HepG2 (cell line): ENCODE measurements around the gene SUSD6. TPM values are rescaled to one million over a fixed set of nuclear protein-coding genes. Genes with fewer than 3 reads are reported as not detected.

Experiments
- CBX5 ChIP-seq: sonication (generic); formaldehyde crosslinking; IDR thresholded peaks from 2 replicates; pipeline ENCODE4 v1.4.0; 2020; ENCODE audit warnings: missing genetic modification reagents, borderline replicate concordance
- CCDC6 ChIP-seq: sonication (generic); formaldehyde crosslinking; IDR thresholded peaks from 2 replicates; pipeline ENCODE4 v1.8.1; 2022; ENCODE audit warnings: mild to moderate bottlenecking, missing genetic modification reagents, moderate library complexity
- CENPBD1 ChIP-seq: sonication (generic); formaldehyde crosslinking; IDR thresholded peaks from 2 replicates; pipeline ENCODE4 v1.8.0; 2022; ENCODE audit warnings: missing genetic modification reagents, low read depth, mild to moderate bottlenecking, borderline replicate concordance
- CENPT ChIP-seq: sonication (generic); formaldehyde crosslinking; IDR thresholded peaks from 2 replicates; pipeline ENCODE4 v1.8.0; 2022; ENCODE audit warnings: low read depth, mild to moderate bottlenecking, moderate library complexity, missing genetic modification reagents
- DMAP1 ChIP-seq: IDR thresholded peaks from 2 replicates; pipeline ENCODE4 v1.6.1; 2016
- MYPOP ChIP-seq: sonication (generic); formaldehyde crosslinking; IDR thresholded peaks from 2 replicates; pipeline ENCODE4 v1.8.1; 2023; ENCODE audit warnings: mild to moderate bottlenecking, moderate library complexity, missing genetic modification reagents
- NCOA2 ChIP-seq: sonication (generic); formaldehyde crosslinking; IDR thresholded peaks from 2 replicates; pipeline ENCODE4 v1.8.0; 2022; ENCODE audit warnings: inconsistent platforms
- RAD21 ChIP-seq: fragments of 450-650 bp; formaldehyde crosslinking; IDR thresholded peaks from 2 replicates; pipeline ENCODE4 v1.5.0; 2020; ENCODE audit warnings: mild to moderate bottlenecking
- RNF2 ChIP-seq: fragments of 450-650 bp; conservative IDR thresholded peaks from 2 replicates; pipeline ENCODE4 v1.6.1; 2016; ENCODE audit warnings: low read depth
- SMAD9 ChIP-seq: sonication (generic); formaldehyde crosslinking; IDR thresholded peaks from 2 replicates; pipeline ENCODE4 v1.5.1; 2020; ENCODE audit warnings: mild to moderate bottlenecking, missing genetic modification reagents
- SNRNP70 ChIP-seq: fragments of 200-400 bp; formaldehyde crosslinking; IDR thresholded peaks from 2 replicates; pipeline ENCODE4 v1.6.1; 2017; ENCODE audit warnings: mild to moderate bottlenecking, low read depth, low read length, moderate library complexity
- ZFP36 ChIP-seq: fragments of 150-350 bp; IDR thresholded peaks from 2 replicates; pipeline ENCODE4 v1.6.1; 2018; ENCODE audit warnings: borderline replicate concordance, low read length, low read depth; ENCODE audit not compliant: partially characterized antibody
- ZKSCAN8 ChIP-seq: IDR thresholded peaks from 2 replicates; pipeline ENCODE4 v1.6.1; 2016; ENCODE audit warnings: borderline replicate concordance, missing genetic modification reagents, missing compliant biosample characterization
- ZNF18 ChIP-seq: sonication (generic); formaldehyde crosslinking; IDR thresholded peaks from 2 replicates; pipeline ENCODE4 v1.8.0; 2022; ENCODE audit warnings: mild to moderate bottlenecking, missing genetic modification reagents; ENCODE audit not compliant: insufficient replicate concordance
- ZSCAN9 ChIP-seq: IDR thresholded peaks from 2 replicates; pipeline ENCODE4 v1.6.1; 2016; ENCODE audit warnings: borderline replicate concordance
- polyA plus RNA-seq, 8 experiments: library from polyadenylated mRNA; depleted of rRNA in 3 of 8; stranded (reverse) in 7 of 8; unstranded in 1 of 8; fragments of >200 nt; fragmentation: Illumina TruSeq in 4 of 8; extraction: Trizol in 4 of 8; gene quantifications; 2 replicates each; pipeline versions ENCODE4 v1.2.1 to v1.2.3, GENCODE V29; 2011 to 2016; ENCODE audit warnings: low read depth in 4 of 8, missing spikeins in 1 of 8, mixed read lengths in 1 of 8; ENCODE audit not compliant: insufficient read depth in 1 of 8
- total RNA-seq, 5 experiments: library from RNA; depleted of rRNA; stranded (reverse); fragments of >200 nt; fragmentation: Illumina TruSeq; extraction: Trizol; gene quantifications; 2 replicates each; pipeline ENCODE4 v1.2.3, GENCODE V29; 2016; ENCODE audit warnings: low read depth in 1 of 5
- TF ChIP-seq, protein P1 (sequence below): sonication (generic); formaldehyde crosslinking; IDR thresholded peaks from 2 replicates; pipeline ENCODE4 v1.4.0; 2020; ENCODE audit warnings: missing genetic modification reagents
- TF ChIP-seq, protein P2 (sequence below): sonication (generic); formaldehyde crosslinking; IDR thresholded peaks from 2 replicates; pipeline ENCODE4 v1.4.0; 2020; ENCODE audit warnings: mild to moderate bottlenecking, missing genetic modification reagents
- TF ChIP-seq, protein P3 (sequence below): sonication (generic); formaldehyde crosslinking; IDR thresholded peaks from 2 replicates; pipeline ENCODE4 v1.4.0; 2020; ENCODE audit warnings: mild to moderate bottlenecking, missing genetic modification reagents
- TF ChIP-seq, protein P4 (sequence below): sonication (generic); formaldehyde crosslinking; conservative IDR thresholded peaks from 2 replicates; pipeline ENCODE4 v1.5.0; 2020; ENCODE audit warnings: missing genetic modification reagents
- TF ChIP-seq, protein P5 (sequence below): sonication (generic); formaldehyde crosslinking; IDR thresholded peaks from 2 replicates; pipeline ENCODE4 v1.4.0; 2020; ENCODE audit warnings: mild to moderate bottlenecking, missing genetic modification reagents

Gene SUSD6
- total and polyA plus RNA-seq, 2 of the 13 experiments (the other 11 are each of a cell fraction or from before 2014, with no cell fraction given): 7.2 to 7.4 TPM

- TF ChIP-seq ZNF18 (CRISPR knock-in tag): no peak
- TF ChIP-seq ZFP36: no peak
- TF ChIP-seq, protein P1, sequence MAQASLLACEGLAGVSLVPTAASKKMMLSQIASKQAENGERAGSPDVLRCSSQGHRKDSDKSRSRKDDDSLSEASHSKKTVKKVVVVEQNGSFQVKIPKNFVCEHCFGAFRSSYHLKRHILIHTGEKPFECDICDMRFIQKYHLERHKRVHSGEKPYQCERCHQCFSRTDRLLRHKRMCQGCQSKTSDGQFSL: no peak
- no peak for TF ChIP-seq DMAP1 (CRISPR knock-in tag)
- no peak for TF ChIP-seq CENPBD1
- no peak for TF ChIP-seq SNRNP70
- peak; percentile 97 for TF ChIP-seq RAD21 (CRISPR knock-in tag)
- TF ChIP-seq RNF2: no peak
- TF ChIP-seq, protein P2, sequence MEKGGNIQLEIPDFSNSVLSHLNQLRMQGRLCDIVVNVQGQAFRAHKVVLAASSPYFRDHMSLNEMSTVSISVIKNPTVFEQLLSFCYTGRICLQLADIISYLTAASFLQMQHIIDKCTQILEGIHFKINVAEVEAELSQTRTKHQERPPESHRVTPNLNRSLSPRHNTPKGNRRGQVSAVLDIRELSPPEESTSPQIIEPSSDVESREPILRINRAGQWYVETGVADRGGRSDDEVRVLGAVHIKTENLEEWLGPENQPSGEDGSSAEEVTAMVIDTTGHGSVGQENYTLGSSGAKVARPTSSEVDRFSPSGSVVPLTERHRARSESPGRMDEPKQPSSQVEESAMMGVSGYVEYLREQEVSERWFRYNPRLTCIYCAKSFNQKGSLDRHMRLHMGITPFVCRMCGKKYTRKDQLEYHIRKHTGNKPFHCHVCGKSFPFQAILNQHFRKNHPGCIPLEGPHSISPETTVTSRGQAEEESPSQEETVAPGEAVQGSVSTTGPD (CRISPR knock-in tag): no peak
- TF ChIP-seq, protein P3, sequence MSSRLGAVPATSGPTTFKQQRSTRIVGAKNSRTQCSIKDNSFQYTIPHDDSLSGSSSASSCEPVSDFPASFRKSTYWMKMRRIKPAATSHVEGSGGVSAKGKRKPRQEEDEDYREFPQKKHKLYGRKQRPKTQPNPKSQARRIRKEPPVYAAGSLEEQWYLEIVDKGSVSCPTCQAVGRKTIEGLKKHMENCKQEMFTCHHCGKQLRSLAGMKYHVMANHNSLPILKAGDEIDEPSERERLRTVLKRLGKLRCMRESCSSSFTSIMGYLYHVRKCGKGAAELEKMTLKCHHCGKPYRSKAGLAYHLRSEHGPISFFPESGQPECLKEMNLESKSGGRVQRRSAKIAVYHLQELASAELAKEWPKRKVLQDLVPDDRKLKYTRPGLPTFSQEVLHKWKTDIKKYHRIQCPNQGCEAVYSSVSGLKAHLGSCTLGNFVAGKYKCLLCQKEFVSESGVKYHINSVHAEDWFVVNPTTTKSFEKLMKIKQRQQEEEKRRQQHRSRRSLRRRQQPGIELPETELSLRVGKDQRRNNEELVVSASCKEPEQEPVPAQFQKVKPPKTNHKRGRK (CRISPR knock-in tag): no peak
- TF ChIP-seq MYPOP: no peak
- TF ChIP-seq ZKSCAN8 (CRISPR knock-in tag): no peak; the same call in 1 of the 2 replicates
- no peak for TF ChIP-seq ZSCAN9 (CRISPR knock-in tag)
- TF ChIP-seq, protein P4, sequence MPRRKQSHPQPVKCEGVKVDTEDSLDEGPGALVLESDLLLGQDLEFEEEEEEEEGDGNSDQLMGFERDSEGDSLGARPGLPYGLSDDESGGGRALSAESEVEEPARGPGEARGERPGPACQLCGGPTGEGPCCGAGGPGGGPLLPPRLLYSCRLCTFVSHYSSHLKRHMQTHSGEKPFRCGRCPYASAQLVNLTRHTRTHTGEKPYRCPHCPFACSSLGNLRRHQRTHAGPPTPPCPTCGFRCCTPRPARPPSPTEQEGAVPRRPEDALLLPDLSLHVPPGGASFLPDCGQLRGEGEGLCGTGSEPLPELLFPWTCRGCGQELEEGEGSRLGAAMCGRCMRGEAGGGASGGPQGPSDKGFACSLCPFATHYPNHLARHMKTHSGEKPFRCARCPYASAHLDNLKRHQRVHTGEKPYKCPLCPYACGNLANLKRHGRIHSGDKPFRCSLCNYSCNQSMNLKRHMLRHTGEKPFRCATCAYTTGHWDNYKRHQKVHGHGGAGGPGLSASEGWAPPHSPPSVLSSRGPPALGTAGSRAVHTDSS (CRISPR knock-in tag): no peak
- TF ChIP-seq CENPT (CRISPR knock-in tag): no peak
- TF ChIP-seq NCOA2 (CRISPR knock-in tag): 0 out of 2 replicates have a peak, but pooled peaks have one; percentile 16
- TF ChIP-seq CBX5 (CRISPR knock-in tag): no peak
- TF ChIP-seq CCDC6 (CRISPR knock-in tag): no peak
- TF ChIP-seq, protein P5, sequence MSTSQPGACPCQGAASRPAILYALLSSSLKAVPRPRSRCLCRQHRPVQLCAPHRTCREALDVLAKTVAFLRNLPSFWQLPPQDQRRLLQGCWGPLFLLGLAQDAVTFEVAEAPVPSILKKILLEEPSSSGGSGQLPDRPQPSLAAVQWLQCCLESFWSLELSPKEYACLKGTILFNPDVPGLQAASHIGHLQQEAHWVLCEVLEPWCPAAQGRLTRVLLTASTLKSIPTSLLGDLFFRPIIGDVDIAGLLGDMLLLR (CRISPR knock-in tag): no peak
- no peak for TF ChIP-seq SMAD9 (CRISPR knock-in tag)
Observed at GRCh38 chr14:69726761-69727511, 115.5 kb downstream of the SUSD6 start (continued).
